ENCODE data around the gene DLG2.

DNA sequence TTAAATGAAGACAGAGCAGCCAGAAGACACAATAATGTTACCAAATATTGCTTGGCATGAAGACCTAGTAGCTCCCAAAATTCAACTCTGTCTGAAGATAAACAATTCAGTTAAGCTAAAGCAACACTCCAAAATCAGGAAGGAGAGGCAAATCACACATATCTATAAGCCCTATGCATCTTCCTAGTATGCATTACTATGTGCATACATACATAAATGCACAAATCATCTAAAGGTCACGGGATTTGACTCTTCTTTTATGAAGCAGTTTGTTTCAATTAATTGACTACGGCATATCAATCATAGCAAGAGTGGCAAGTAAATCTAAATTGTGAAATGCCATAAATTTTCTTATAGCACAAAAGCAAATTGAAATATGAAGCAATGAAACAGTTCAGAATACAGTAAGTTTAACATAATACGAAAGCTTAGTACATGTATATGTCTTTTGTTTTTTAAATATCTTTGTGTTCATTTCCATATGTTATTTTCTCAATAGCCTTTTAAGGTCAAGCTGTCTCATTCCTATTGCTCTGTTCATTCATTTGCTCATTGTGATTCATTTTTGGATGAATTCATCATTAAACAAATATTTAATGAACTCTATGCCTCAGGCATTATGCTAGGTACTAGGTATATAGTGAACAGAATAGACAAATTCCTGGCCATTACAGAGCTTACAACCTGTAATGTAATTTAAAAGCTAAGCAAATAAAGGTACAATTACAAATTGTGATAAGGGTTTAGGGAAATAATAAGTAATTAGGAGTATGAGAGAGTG lies 540.5 kb downstream of the DLG2 start:
- TF ChIP-seq, protein P1, sequence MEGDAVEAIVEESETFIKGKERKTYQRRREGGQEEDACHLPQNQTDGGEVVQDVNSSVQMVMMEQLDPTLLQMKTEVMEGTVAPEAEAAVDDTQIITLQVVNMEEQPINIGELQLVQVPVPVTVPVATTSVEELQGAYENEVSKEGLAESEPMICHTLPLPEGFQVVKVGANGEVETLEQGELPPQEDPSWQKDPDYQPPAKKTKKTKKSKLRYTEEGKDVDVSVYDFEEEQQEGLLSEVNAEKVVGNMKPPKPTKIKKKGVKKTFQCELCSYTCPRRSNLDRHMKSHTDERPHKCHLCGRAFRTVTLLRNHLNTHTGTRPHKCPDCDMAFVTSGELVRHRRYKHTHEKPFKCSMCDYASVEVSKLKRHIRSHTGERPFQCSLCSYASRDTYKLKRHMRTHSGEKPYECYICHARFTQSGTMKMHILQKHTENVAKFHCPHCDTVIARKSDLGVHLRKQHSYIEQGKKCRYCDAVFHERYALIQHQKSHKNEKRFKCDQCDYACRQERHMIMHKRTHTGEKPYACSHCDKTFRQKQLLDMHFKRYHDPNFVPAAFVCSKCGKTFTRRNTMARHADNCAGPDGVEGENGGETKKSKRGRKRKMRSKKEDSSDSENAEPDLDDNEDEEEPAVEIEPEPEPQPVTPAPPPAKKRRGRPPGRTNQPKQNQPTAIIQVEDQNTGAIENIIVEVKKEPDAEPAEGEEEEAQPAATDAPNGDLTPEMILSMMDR (IDR thresholded peaks at IDR 0.05): no peak
- TF ChIP-seq EP300 (IDR thresholded peaks at IDR 0.05): no peak

All from sigmoid colon (tissue), 4 donors.